RWPE2 (cell line): ENCODE measurements around the gene HTR4.

ENCODE experiments used
- ATAC-seq: fragments of 200-7000 bp; cut with Tn5 transposase; 3 replicates; pipeline ENCODE4 v1.9.1; 2021; ENCODE audit warnings: low read depth
- DNase-seq: peaks from one replicate; pipeline ENCODE4 v3.0.0-alpha.2; 2020; ENCODE audit warnings: low spot score
- H3K27ac ChIP-seq: fragments of 450-650 bp; 2 replicates; pipeline ENCODE4 v1.5.1; 2017; ENCODE audit warnings: mild to moderate bottlenecking; ENCODE audit not compliant: poor library complexity, severe bottlenecking
- H3K27me3 ChIP-seq: fragments of 250-450 bp; sonication (Bioruptor Pico); 2 replicates; pipeline ENCODE4 v1.5.1; 2021; ENCODE audit warnings: mild to moderate bottlenecking, moderate library complexity; ENCODE audit not compliant: insufficient read depth, poor library complexity, severe bottlenecking
- H3K36me3 ChIP-seq: fragments of 250-450 bp; sonication (Bioruptor Pico); 2 replicates; pipeline ENCODE4 v1.5.1; 2020; ENCODE audit warnings: low read depth, mild to moderate bottlenecking, moderate library complexity
- H3K4me1 ChIP-seq: fragments of 250-450 bp; sonication (Bioruptor Pico); 2 replicates; pipeline ENCODE4 v1.5.1; 2021; ENCODE audit warnings: mild to moderate bottlenecking, moderate library complexity; ENCODE audit not compliant: insufficient read depth, poor library complexity, severe bottlenecking
- H3K4me3 ChIP-seq: fragments of 250-450 bp; sonication (Bioruptor Pico); 2 replicates; pipeline ENCODE4 v1.5.1; 2021; ENCODE audit warnings: mild to moderate bottlenecking, moderate library complexity; ENCODE audit not compliant: severe bottlenecking
- H3K9me3 ChIP-seq: fragments of 250-450 bp; sonication (Bioruptor Pico); 2 replicates; pipeline ENCODE4 v1.5.1; 2021; ENCODE audit warnings: mild to moderate bottlenecking, moderate library complexity; ENCODE audit not compliant: severe bottlenecking
- TF ChIP-seq, protein P1 (sequence below): fragments of 450-650 bp; IDR thresholded peaks from one replicate; pipeline ENCODE4 v1.5.1; 2017; ENCODE audit warnings: mild to moderate bottlenecking, moderate library complexity; ENCODE audit not compliant: poor library complexity, severe bottlenecking

The HTR4 gene

DNA sequence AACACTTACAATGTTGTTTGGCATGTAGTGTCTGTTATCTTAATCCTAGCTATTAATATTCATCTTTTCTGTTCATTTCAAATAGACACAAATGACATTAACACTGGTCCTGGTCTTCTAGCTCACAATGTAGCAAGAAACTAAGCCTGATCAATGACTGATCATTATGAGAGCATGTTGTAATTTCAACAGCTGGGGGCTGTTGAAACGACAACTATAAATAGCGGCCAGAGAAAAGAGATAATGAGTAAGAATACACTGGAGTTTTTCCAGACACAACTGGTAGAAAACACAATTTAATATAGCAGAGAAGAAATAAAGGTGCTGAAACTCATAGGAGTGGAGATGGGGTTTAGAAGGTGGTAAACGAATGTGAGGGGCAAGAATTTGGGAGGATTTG, 89.2 kb downstream of the HTR4 start:
- Histone ChIP-seq H3K27ac (no peak overlapping the region), H3K27me3 (peaks cover 6% of the 10 kb centered on the region), H3K4me1 (no peaks in the 10 kb centered on the region), H3K4me3 (no peak overlapping the region), H3K36me3 (no peaks in the 10 kb centered on the region), H3K9me3 (no peaks in the 10 kb centered on the region)
- ATAC-seq (no peak), DNase-seq (no peak)
- TF ChIP-seq, protein P1, sequence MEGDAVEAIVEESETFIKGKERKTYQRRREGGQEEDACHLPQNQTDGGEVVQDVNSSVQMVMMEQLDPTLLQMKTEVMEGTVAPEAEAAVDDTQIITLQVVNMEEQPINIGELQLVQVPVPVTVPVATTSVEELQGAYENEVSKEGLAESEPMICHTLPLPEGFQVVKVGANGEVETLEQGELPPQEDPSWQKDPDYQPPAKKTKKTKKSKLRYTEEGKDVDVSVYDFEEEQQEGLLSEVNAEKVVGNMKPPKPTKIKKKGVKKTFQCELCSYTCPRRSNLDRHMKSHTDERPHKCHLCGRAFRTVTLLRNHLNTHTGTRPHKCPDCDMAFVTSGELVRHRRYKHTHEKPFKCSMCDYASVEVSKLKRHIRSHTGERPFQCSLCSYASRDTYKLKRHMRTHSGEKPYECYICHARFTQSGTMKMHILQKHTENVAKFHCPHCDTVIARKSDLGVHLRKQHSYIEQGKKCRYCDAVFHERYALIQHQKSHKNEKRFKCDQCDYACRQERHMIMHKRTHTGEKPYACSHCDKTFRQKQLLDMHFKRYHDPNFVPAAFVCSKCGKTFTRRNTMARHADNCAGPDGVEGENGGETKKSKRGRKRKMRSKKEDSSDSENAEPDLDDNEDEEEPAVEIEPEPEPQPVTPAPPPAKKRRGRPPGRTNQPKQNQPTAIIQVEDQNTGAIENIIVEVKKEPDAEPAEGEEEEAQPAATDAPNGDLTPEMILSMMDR: no peak

DNA sequence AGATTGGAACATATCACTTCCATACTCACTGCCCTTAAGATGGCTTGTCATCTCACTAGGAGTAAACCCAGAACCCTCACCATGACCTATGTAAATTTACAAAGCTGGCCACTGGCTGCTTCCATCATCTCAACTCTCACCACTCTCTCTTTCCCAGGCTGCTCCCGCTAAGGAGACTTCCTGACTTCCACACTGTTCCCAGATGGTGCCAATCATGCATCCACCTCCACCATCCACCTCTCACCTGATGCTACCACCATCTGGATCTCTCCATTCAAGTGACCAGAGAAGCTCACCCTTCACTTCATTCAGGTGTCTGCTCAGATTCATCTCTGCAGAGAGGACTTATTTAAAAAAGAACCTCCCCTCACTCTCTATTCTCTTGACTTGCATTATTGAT, 91.3 kb downstream of the HTR4 start:
- Histone ChIP-seq H3K4me1 (no peaks in the 10 kb centered on the region), H3K27me3 (peaks cover 6% of the 10 kb centered on the region), H3K27ac (no peak overlapping the region), H3K36me3 (no peaks in the 10 kb centered on the region), H3K9me3 (no peaks in the 10 kb centered on the region), H3K4me3 (no peak overlapping the region)
- DNase-seq (no peak), ATAC-seq (no peak)
- TF ChIP-seq, protein P1: no peak

DNA sequence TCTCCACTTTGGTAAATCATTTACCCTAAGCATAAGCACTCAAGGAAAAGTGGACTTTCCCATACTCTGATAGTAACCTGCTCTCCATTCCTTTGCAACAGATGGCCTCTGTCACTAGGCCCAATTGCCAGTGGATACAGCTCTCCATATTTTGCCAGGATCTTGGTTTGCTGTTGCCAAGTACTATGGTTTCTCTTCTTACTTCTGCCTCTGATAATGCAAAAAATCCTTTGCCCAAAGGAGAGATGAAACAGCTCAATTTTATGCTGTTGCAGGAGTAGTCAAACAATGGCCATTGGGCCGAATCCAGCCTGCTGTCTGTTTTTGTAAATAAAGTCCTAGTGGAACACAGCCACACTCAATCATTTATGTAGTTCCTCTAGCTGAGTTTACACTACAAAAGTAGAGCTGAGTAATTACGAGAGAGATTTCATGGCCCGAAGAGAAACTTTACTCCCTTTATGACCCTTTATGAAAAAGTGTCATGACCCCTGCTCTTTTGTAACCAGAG, 92.5 kb downstream of the HTR4 start:
- Histone ChIP-seq H3K9me3 (no peaks in the 10 kb centered on the region), H3K4me1 (peaks cover 6% of the 10 kb centered on the region)
- TF ChIP-seq, protein P1: no peak

DNA sequence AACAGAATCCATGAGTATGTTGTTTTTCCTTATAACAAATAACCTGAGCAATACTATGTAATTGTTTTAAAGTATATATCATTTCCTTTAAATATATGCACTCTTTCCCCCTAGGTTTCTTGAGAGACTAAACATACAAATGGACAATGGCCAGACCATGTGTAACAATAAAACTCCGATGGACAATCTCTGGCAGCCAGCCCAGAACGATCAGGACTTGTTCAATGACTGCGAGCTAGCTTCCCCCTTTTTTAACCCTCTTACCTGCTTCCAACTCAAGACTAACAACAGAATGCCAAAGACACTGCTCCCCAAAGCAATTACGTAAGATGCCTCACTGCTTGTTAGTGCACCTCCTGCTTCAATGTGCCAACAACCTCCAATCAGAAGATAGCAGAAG, 94.9 kb downstream of the HTR4 start:
- ATAC-seq (no peak), DNase-seq (no peak)
- H3K9me3 ChIP-seq: no peaks in the 10 kb centered on the region
- no peak overlapping the region for H3K4me3 ChIP-seq
- no peaks in the 10 kb centered on the region for H3K27me3 ChIP-seq
- H3K36me3 ChIP-seq: no peaks in the 10 kb centered on the region
- no peak overlapping the region for H3K27ac ChIP-seq
- TF ChIP-seq, protein P1: no peak
- H3K4me1 ChIP-seq: peaks cover 11% of the 10 kb centered on the region

More for the DNA sequence above, 92.5 kb downstream of the HTR4 start:
- H3K36me3 ChIP-seq: no peaks in the 10 kb centered on the region
- DNase-seq (no peak), ATAC-seq (no peak)
- H3K27ac ChIP-seq: no peak overlapping the region
- H3K27me3 ChIP-seq: no peaks in the 10 kb centered on the region
- no peak overlapping the region for H3K4me3 ChIP-seq

DNA sequence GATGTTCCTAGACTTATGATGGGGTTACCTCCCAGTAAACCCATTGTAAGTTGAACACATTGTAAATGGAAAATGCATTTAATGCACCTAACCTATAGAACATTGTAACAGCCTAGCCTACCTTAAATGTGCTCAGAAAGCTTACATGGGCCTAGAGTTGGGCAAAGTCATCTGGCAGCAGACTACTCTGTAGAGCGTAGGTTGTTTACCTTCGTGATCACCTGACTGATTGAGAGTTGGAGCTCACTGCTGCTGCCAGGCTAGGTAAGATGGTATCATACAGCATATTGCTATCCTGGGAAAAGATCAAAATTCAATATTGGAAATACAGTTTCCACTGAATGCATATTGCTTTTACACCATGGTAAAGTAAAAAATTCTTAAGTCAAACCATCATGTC, 95.4 kb downstream of the HTR4 start:
- Histone ChIP-seq H3K4me1 (peaks cover 11% of the 10 kb centered on the region), H3K27ac (no peak overlapping the region), H3K27me3 (no peaks in the 10 kb centered on the region), H3K36me3 (no peaks in the 10 kb centered on the region), H3K9me3 (no peaks in the 10 kb centered on the region), H3K4me3 (no peak overlapping the region)
- DNase-seq: no peak
- TF ChIP-seq, protein P1: no peak
- ATAC-seq: no peak
